Trophoblast cell (in vitro differentiated cells and primary cell): ENCODE data around the gene ZNF226. TPM values are rescaled to one million over a fixed set of nuclear protein-coding genes. Genes with fewer than 3 reads are reported as not detected.
"Not testable (repeated sequence)": the region's sequence is repeated elsewhere in the genome, so short reads cannot be mapped to it uniquely, and the experiment has no call there.

ENCODE experiments used
- DNase-seq, 2 donors: peaks; one replicate each; pipeline ENCODE4 v3.0.0-alpha.2; 2016
- H2AFZ ChIP-seq: 2 replicates; pipeline ENCODE4 v1.6.1; 2013; ENCODE audit warnings: low read length, moderate library complexity, mild to moderate bottlenecking; ENCODE audit not compliant: insufficient read depth, poor library complexity
- H2AK5ac ChIP-seq: 2 replicates; pipeline ENCODE4 v1.6.1; 2013; ENCODE audit warnings: mild to moderate bottlenecking, low read length
- H2BK120ac ChIP-seq: 2 replicates; pipeline ENCODE4 v1.6.1; 2013; ENCODE audit warnings: low read length, mild to moderate bottlenecking, moderate library complexity; ENCODE audit not compliant: insufficient read depth, poor library complexity
- H2BK12ac ChIP-seq: 2 replicates; pipeline ENCODE4 v1.6.1; 2013; ENCODE audit warnings: mild to moderate bottlenecking, low read length, moderate library complexity
- H2BK5ac ChIP-seq: 2 replicates; pipeline ENCODE4 v1.6.1; 2013; ENCODE audit warnings: low read length, low read depth, moderate library complexity, mild to moderate bottlenecking; ENCODE audit not compliant: poor library complexity
- H3K14ac ChIP-seq: 2 replicates; pipeline ENCODE4 v1.6.1; 2013; ENCODE audit warnings: mild to moderate bottlenecking, low read length
- H3K18ac ChIP-seq: 2 replicates; pipeline ENCODE4 v1.6.1; 2013; ENCODE audit warnings: mild to moderate bottlenecking, low read length
- H3K23ac ChIP-seq: 2 replicates; pipeline ENCODE4 v1.6.1; 2013; ENCODE audit warnings: low read length
- H3K27ac ChIP-seq: 2 replicates; pipeline ENCODE4 v1.5.1; 2013; ENCODE audit warnings: low read depth, mild to moderate bottlenecking, inconsistent platforms, low read length, moderate library complexity
- H3K27me3 ChIP-seq: 2 replicates; pipeline ENCODE4 v1.6.1; 2013; ENCODE audit warnings: inconsistent platforms, mild to moderate bottlenecking, low read length, moderate library complexity; ENCODE audit not compliant: insufficient read depth
- H3K36me3 ChIP-seq, 2 experiments: 1 replicate in 1 of 2; 2 replicates in 1 of 2; pipeline ENCODE4 v1.6.1; 2013; ENCODE audit warnings: low read length in 2 of 2, mild to moderate bottlenecking in 2 of 2, moderate library complexity in 1 of 2; ENCODE audit not compliant: insufficient read depth in 2 of 2, control insufficient read depth in 1 of 2
- H3K4ac ChIP-seq: 2 replicates; pipeline ENCODE4 v1.6.1; 2013; ENCODE audit warnings: low read depth, mild to moderate bottlenecking, low read length, moderate library complexity
- H3K4me1 ChIP-seq, 2 experiments: 1 replicate in 1 of 2; 2 replicates in 1 of 2; pipeline ENCODE4 v1.6.1; 2013; ENCODE audit warnings: low read length in 2 of 2, mild to moderate bottlenecking in 2 of 2, moderate library complexity in 1 of 2; ENCODE audit not compliant: insufficient read depth in 2 of 2, control insufficient read depth in 1 of 2
- H3K4me2 ChIP-seq: 2 replicates; pipeline ENCODE4 v1.6.1; 2013; ENCODE audit warnings: inconsistent platforms, mild to moderate bottlenecking, low read length, moderate library complexity
- H3K4me3 ChIP-seq: 2 replicates; pipeline ENCODE4 v1.5.1; 2013; ENCODE audit warnings: mild to moderate bottlenecking, low read depth, low read length, inconsistent platforms
- H3K79me1 ChIP-seq: one replicate; pipeline ENCODE4 v1.6.1; 2013; ENCODE audit warnings: low read length
- H3K79me2 ChIP-seq: 2 replicates; pipeline ENCODE4 v1.6.1; 2013; ENCODE audit warnings: low read length, mild to moderate bottlenecking; ENCODE audit not compliant: control insufficient read depth, insufficient read depth, poor library complexity
- H3K9ac ChIP-seq: 2 replicates; pipeline ENCODE4 v1.6.1; 2013; ENCODE audit warnings: mild to moderate bottlenecking, low read length
- H3K9me3 ChIP-seq: 2 replicates; pipeline ENCODE4 v1.6.1; 2013; ENCODE audit warnings: low read depth, mild to moderate bottlenecking, control low read depth, inconsistent platforms, low read length; ENCODE audit not compliant: insufficient read depth
- H4K12ac ChIP-seq: 2 replicates; pipeline ENCODE4 v1.6.1; 2013; ENCODE audit warnings: low read depth, mild to moderate bottlenecking, low read length, moderate library complexity
- H4K8ac ChIP-seq: 2 replicates; pipeline ENCODE4 v1.6.1; 2013; ENCODE audit warnings: low read depth, mild to moderate bottlenecking, low read length, moderate library complexity
- H4K91ac ChIP-seq: one replicate; pipeline ENCODE4 v1.6.1; 2013; ENCODE audit warnings: low read depth, mild to moderate bottlenecking, low read length, moderate library complexity
- WGBS: extraction: QIAGEN DNeasy Blood & Tissue Kit; methylation state at CpG from one replicate; pipeline ENCODE4 v1.1.7; 2013; ENCODE audit warnings: missing lambda C conversion rate; ENCODE audit not compliant: insufficient read length, insufficient coverage; ENCODE audit errors: extremely low coverage; 5-methylcytosine and 5-hydroxymethylcytosine counted together
- polyA plus RNA-seq: library from polyadenylated mRNA; stranded (reverse); fragments of 200-250 nt; gene quantifications from 2 replicates; pipeline ENCODE4 v1.2.3, GENCODE V29; 2013

The ZNF226 gene
- 20.3 and 22.3 TPM in 2 replicates for polyA plus RNA-seq

GRCh38 chr19:44164673-44165512 lies at the start of gene ZNF226:
Gene ZNF226, plus strand, starts transcription at chr19:44165100. Its CDS starts 4,981 bp downstream, at chr19:44170081.
- H3K23ac ChIP-seq: no peak within 1 kb of the TSS
- peak within 1 kb of the TSS; percentile 53 for H2BK120ac ChIP-seq
- no peak within 1 kb of the TSS for H2BK12ac ChIP-seq
- peak within 1 kb of the TSS; percentile 75 for H3K14ac ChIP-seq
- H3K18ac ChIP-seq: peak within 1 kb of the TSS; percentile 38
- H3K79me2 ChIP-seq: peaks cover 3% of the 10 kb centered on the region
- no peak within 1 kb of the TSS for H2BK5ac ChIP-seq
- WGBS: no CpG with 5 or more reads among the region's 32 CpGs
- H3K27me3 ChIP-seq: no peaks in the 10 kb centered on the region
- H3K4ac ChIP-seq: peak within 1 kb of the TSS; percentile 53
- H4K91ac ChIP-seq: peak within 1 kb of the TSS; percentile 60
- peak within 1 kb of the TSS; percentile 91 for H4K12ac ChIP-seq
- peak within 1 kb of the TSS; percentile 29 for H3K27ac ChIP-seq
- peak within 1 kb of the TSS; percentile 85 for H3K9ac ChIP-seq
- peaks cover 0 to 12% of the 10 kb centered on the region in 2 experiments for H3K36me3 ChIP-seq
- H2AFZ ChIP-seq: peak within 1 kb of the TSS; percentile 95
- no peak within 1 kb of the TSS for H2AK5ac ChIP-seq
- H3K9me3 ChIP-seq: no peaks in the 10 kb centered on the region
- peaks cover 5 to 6% of the 10 kb centered on the region in 2 experiments for H3K4me1 ChIP-seq
- H3K4me2 ChIP-seq: peak within 1 kb of the TSS; percentile 94
- H3K79me1 ChIP-seq: peaks cover 7% of the 10 kb centered on the region
- peak; percentile 95 to 98 for DNase-seq
- peak within 1 kb of the TSS; percentile 94 for H4K8ac ChIP-seq
- H3K4me3 ChIP-seq: peak within 1 kb of the TSS; percentile 84

- H3K4me2 ChIP-seq, H4K12ac ChIP-seq, H2BK5ac ChIP-seq, H3K23ac ChIP-seq, H2AK5ac ChIP-seq, H3K4ac ChIP-seq, H2BK12ac ChIP-seq, H4K8ac ChIP-seq, H3K79me2 ChIP-seq, H3K9ac ChIP-seq, DNase-seq, H3K18ac ChIP-seq, H3K27me3 ChIP-seq, H4K91ac ChIP-seq, H3K79me1 ChIP-seq, H2AFZ ChIP-seq, H3K14ac ChIP-seq, H3K27ac ChIP-seq, H2BK120ac ChIP-seq, H3K9me3 ChIP-seq, H3K4me1 ChIP-seq, H3K4me3 ChIP-seq: not testable (repeated sequence)
- peaks cover 8 to 18% of the 10 kb centered on the region in 2 experiments for H3K36me3 ChIP-seq
- no CpG with 5 or more reads among the region's 4 CpGs for WGBS
Observed at GRCh38 chr19:44121162-44121561, 43.7 kb upstream of the ZNF226 start.

DNA sequence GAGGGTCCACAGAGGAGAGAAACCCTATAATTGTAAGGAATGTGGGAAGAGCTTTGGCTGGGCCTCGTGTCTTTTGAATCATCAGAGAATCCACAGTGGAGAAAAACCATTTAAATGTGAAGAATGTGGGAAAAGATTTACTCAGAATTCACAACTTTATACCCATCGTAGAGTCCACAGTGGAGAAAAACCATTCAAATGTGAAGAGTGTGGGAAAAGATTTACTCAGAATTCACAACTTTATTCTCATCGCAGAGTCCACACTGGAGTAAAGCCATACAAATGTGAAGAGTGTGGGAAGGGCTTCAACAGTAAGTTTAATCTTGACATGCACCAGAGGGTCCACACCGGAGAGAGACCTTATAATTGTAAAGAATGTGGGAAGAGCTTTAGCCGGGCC lies 32.9 kb upstream of the ZNF226 start:
- no peak overlapping the region for H4K91ac ChIP-seq
- H4K8ac ChIP-seq: no peak overlapping the region
- H3K18ac ChIP-seq: no peak overlapping the region
- H2BK120ac ChIP-seq: no peak overlapping the region
- no peaks in the 10 kb centered on the region for H3K79me1 ChIP-seq
- no CpG with 5 or more reads among the region's 5 CpGs for WGBS
- H3K36me3 ChIP-seq: peaks cover 9 to 14% of the 10 kb centered on the region in 2 experiments
- H4K12ac ChIP-seq: no peak overlapping the region
- no peak overlapping the region for H2BK5ac ChIP-seq
- no peaks in the 10 kb centered on the region for H3K9me3 ChIP-seq
- no peak overlapping the region for H3K14ac ChIP-seq
- H3K9ac ChIP-seq: no peak overlapping the region
- no peak overlapping the region for H3K4me3 ChIP-seq
- H3K79me2 ChIP-seq: no peaks in the 10 kb centered on the region
- no peaks in the 10 kb centered on the region for H3K4me1 ChIP-seq
- H3K23ac ChIP-seq: no peak overlapping the region
- no peak for DNase-seq
- no peak overlapping the region for H2AK5ac ChIP-seq
- H2AFZ ChIP-seq: no peak overlapping the region
- no peaks in the 10 kb centered on the region for H3K27me3 ChIP-seq
- H3K4me2 ChIP-seq: no peak overlapping the region
- H3K27ac ChIP-seq: no peak overlapping the region
- no peak overlapping the region for H2BK12ac ChIP-seq
- H3K4ac ChIP-seq: no peak overlapping the region

DNA sequence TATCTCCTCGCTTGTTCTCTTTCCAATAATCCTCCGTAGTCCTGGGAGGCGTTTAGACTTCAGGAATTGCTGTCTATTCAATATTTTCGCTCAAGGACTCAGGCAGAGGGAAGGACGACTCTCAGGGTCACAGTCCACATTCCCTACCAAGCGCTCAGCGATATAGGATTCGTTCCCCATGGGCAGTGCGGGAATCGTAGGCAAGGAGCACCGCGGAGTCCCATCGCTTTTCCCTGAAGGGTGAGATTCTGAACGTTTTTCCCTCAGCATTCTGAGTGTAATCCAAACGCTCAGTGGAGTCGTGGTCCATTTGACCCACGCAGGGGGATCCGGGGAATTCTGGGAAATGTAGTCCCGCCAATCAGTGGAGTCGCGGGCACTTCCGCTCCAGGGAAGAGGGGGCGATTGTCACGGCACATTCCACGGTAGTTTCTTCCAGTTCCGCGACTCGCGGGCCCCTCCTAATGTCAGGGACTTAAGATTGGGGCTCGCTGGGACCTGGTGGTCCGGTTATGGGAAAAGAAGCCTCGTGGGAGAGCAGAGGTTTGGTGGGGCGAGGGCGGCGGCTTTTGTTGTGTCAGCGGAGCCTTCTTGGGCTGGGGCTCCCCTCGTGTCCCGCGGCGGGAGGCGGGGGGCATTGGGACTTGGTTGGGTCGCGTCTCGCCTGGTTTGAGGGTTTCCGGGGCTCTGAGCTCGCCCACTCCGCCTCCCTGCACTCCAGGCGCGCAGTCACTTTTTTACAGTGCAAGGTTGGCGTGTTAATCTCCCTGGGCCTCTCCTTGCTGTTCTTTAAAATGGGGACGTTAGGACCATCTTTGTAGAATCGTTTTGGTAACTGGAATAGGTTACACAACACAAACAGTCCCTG lies 23.5 kb upstream of the ZNF226 start, which contains the start of gene ZNF234:
Gene ZNF234 (plus strand): TSS at position 364 of the 868 bp plus-strand sequence. CDS start 3,079 bp downstream, outside the sequence.
- Histone ChIP-seq H3K4me1 (peaks cover 0 to 3% of the 10 kb centered on the region in 2 experiments), H3K9ac (peak within 1 kb of the TSS; percentile 81), H2BK120ac (peak within 1 kb of the TSS; percentile 27), H3K79me2 (peaks cover 2% of the 10 kb centered on the region), H2AK5ac (no peak within 1 kb of the TSS), H2BK5ac (peak within 1 kb of the TSS; percentile 34), H3K27me3 (no peaks in the 10 kb centered on the region), H4K91ac (peak within 1 kb of the TSS; percentile 60), H3K18ac (peak within 1 kb of the TSS; percentile 58), H2BK12ac (no peak within 1 kb of the TSS), H3K36me3 (peaks cover 5 to 7% of the 10 kb centered on the region in 2 experiments), H3K27ac (peak within 1 kb of the TSS; percentile 14), H4K8ac (peak within 1 kb of the TSS; percentile 79), H3K4ac (peak within 1 kb of the TSS; percentile 9), H3K79me1 (peaks cover 6% of the 10 kb centered on the region), H4K12ac (peak within 1 kb of the TSS; percentile 38), H3K4me3 (peak within 1 kb of the TSS; percentile 90), H3K9me3 (no peaks in the 10 kb centered on the region), H3K23ac (no peak within 1 kb of the TSS), H3K14ac (peak within 1 kb of the TSS; percentile 65), H2AFZ (peak within 1 kb of the TSS; percentile 65), H3K4me2 (peak within 1 kb of the TSS; percentile 82)
- DNase-seq: peak; percentile 65 to 76
- WGBS: no CpG with 5 or more reads among the region's 52 CpGs
